ENCODE measurements around the gene KRT28. TPM values are rescaled to one million over a fixed set of nuclear protein-coding genes. Genes with fewer than 3 reads are reported as not detected.

KRT28 gene
- total RNA-seq, 4 donors from 2014 or later, result 1.0 to 32.0 (median 11.6) TPM

GRCh38 chr17:40772101-40772500, 27.7 kb downstream of the KRT28 start, which contains the start of gene KRT26:
Gene KRT26, minus strand, starts transcription at chr17:40772201. Its CDS starts 88 bp downstream, at chr17:40772113.
- Histone ChIP-seq H3K9me3 (no peaks in the 10 kb centered on the region), H3K4me1 (no peaks in the 10 kb centered on the region), H3K36me3 (no peaks in the 10 kb centered on the region), H3K27me3 (peaks cover 30% of the 10 kb centered on the region), H3K27ac (no peak within 1 kb of the TSS), H3K4me3 (no peak within 1 kb of the TSS)
- no peak for TF ChIP-seq POLR2AphosphoS5 (IDR thresholded peaks at IDR 0.05)
- TF ChIP-seq CTCF (IDR thresholded peaks at IDR 0.05), result no peak
- TF ChIP-seq EP300 (IDR thresholded peaks at IDR 0.05), result no peak
- TF ChIP-seq POLR2A (IDR thresholded peaks at IDR 0.05), result no peak
- 94% methylated on average over 3 of the region's 3 CpGs for WGBS
- DNase-seq (ENCODE audit: low spot score in 2 of 2), result no peak

DNA sequence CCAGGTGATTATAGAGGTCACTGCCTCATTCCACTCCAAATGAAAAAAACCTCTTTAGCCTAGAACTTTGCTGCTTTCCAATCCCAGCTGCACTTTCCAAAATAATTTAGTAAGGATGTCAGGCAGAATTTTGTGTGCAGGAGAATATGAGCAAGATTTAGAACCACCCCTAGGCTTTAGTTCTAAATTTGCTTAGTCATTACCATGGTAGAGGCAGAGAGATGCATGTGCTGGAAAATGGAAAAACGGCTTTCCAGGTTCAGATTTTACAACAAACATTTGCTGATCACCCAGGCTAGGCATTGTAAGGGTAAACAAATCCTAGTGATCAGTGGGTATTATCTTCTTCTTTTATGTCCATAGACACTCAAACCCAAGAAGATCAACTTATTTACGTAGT, 34.1 kb downstream of the KRT28 start:
- Histone ChIP-seq H3K9me3 (peaks cover 5% of the 10 kb centered on the region), H3K4me3 (no peak overlapping the region), H3K36me3 (no peaks in the 10 kb centered on the region), H3K27me3 (peaks cover 6% of the 10 kb centered on the region), H3K4me1 (no peaks in the 10 kb centered on the region), H3K27ac (no peak overlapping the region)
- 94% methylated on average over 2 of the region's 2 CpGs for WGBS
- no peak for DNase-seq (ENCODE audit: low spot score in 2 of 2)
- TF ChIP-seq POLR2A (IDR thresholded peaks at IDR 0.05) (no peak), CTCF (IDR thresholded peaks at IDR 0.05) (no peak), EP300 (IDR thresholded peaks at IDR 0.05) (no peak), POLR2AphosphoS5 (IDR thresholded peaks at IDR 0.05) (no peak)

DNA sequence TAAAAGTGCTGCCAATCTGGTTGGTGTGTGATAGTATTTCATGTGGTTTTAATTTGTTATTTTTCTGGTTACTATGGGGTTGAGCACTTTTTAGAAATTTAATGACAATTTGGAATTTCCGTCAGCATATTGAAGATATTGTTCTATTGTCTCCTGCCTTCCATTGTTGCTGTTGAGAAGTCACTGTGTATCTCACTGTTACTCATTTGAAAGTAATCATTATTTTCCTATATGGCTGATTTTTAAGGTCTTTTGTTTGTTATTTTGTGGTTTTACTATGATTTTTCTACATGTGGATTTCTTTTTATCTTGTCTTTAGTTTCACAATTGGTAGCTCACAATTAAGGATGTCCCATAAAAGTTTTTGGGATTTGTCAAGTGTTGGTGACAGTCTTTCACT, 36.0 kb downstream of the KRT28 start:
- Histone ChIP-seq H3K4me1 (no peaks in the 10 kb centered on the region), H3K9me3 (peaks cover 10% of the 10 kb centered on the region), H3K27ac (no peak overlapping the region), H3K36me3 (no peaks in the 10 kb centered on the region), H3K27me3 (no peaks in the 10 kb centered on the region), H3K4me3 (no peak overlapping the region)
- DNase-seq (ENCODE audit: low spot score in 2 of 2), result no peak
- TF ChIP-seq POLR2A (IDR thresholded peaks at IDR 0.05) (no peak), POLR2AphosphoS5 (IDR thresholded peaks at IDR 0.05) (no peak), EP300 (IDR thresholded peaks at IDR 0.05) (no peak), CTCF (IDR thresholded peaks at IDR 0.05) (no peak)
- WGBS, result 70% methylated on average over 1 of the region's 1 CpG

GRCh38 chr17:40760105-40761016, 39.4 kb downstream of the KRT28 start:
- Histone ChIP-seq H3K27ac (no peak overlapping the region), H3K4me3 (no peak overlapping the region), H3K4me1 (no peaks in the 10 kb centered on the region), H3K36me3 (no peaks in the 10 kb centered on the region), H3K27me3 (no peaks in the 10 kb centered on the region), H3K9me3 (peaks cover 10% of the 10 kb centered on the region)
- WGBS, result 25% methylated on average over 1 of the region's 1 CpG
- no peak for TF ChIP-seq EP300 (IDR thresholded peaks at IDR 0.05)
- TF ChIP-seq CTCF (IDR thresholded peaks at IDR 0.05), result no peak
- no peak for TF ChIP-seq POLR2AphosphoS5 (IDR thresholded peaks at IDR 0.05)
- no peak for TF ChIP-seq POLR2A (IDR thresholded peaks at IDR 0.05)
- no peak for DNase-seq (ENCODE audit: low spot score in 2 of 2)

- no peak for DNase-seq (ENCODE audit: low spot score in 2 of 2)
- Histone ChIP-seq H3K36me3 (no peaks in the 10 kb centered on the region), H3K27me3 (peaks cover 9% of the 10 kb centered on the region), H3K4me3 (no peak within 1 kb of the TSS), H3K4me1 (no peaks in the 10 kb centered on the region), H3K9me3 (peaks cover 2% of the 10 kb centered on the region), H3K27ac (no peak within 1 kb of the TSS)
- TF ChIP-seq POLR2AphosphoS5 (IDR thresholded peaks at IDR 0.05) (no peak), POLR2A (IDR thresholded peaks at IDR 0.05) (no peak), CTCF (IDR thresholded peaks at IDR 0.05) (no peak), EP300 (IDR thresholded peaks at IDR 0.05) (no peak)
- 73% methylated on average over 4 of the region's 4 CpGs for WGBS
These were observed 44.5 kb downstream of the KRT28 start, which contains the start of gene KRT25 for GRCh38 chr17:40755231-40755630. Gene KRT25, minus strand, starts transcription at chr17:40755331. Its CDS starts 60 bp downstream, at chr17:40755271.
